GM19468 (cell line): ENCODE results near the gene RPS8.
"Not testable (repeated sequence)": the region's sequence is repeated elsewhere in the genome, so short reads cannot be mapped to it uniquely, and the experiment has no call there.

Source experiments
- ATAC-seq: cut with Tn5 transposase; IDR thresholded peaks from one replicate; pipeline ENCODE4 v1.9.1; 2021; ENCODE audit warnings: mild to moderate bottlenecking, moderate library complexity, moderate number of reproducible peaks; ENCODE audit not compliant: unreplicated experiment; ENCODE audit errors: extremely low read depth

RPS8 gene

DNA sequence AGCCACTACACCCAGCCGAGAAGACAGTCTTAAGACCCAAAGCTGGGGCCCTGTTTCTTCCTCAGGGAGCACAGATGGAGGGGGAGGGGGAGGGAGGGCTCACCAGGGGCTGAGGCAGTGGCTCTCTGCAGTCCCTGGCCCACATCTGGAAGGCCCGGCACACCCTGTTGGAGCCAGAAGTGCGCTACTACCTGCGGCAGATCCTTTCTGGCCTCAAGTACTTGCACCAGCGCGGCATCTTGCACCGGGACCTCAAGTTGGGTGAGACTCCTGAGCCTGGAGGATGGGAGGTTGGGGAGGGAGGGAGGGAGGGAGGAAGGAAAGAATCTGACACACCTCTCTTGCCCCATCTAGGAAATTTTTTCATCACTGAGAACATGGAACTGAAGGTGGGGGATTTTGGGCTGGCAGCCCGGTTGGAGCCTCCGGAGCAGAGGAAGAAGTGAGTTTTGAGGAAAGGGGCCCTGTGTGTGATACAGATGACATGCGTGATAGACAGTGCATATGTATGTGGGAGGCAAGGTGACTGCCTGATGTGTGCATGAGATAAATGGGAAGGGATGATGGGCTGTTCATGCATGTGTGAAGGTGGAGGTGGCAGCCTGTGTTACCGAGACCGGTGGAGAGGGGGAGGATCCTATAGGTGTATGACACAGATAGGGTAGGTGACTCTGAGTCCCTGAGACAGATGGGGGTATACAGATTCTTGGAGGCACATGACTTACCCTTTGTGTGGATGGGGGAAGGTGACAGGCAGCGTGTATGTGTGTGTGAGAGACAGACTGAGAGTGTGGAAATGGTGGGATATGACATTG, 26.4 kb downstream of the RPS8 start:
- no peak for ATAC-seq

DNA sequence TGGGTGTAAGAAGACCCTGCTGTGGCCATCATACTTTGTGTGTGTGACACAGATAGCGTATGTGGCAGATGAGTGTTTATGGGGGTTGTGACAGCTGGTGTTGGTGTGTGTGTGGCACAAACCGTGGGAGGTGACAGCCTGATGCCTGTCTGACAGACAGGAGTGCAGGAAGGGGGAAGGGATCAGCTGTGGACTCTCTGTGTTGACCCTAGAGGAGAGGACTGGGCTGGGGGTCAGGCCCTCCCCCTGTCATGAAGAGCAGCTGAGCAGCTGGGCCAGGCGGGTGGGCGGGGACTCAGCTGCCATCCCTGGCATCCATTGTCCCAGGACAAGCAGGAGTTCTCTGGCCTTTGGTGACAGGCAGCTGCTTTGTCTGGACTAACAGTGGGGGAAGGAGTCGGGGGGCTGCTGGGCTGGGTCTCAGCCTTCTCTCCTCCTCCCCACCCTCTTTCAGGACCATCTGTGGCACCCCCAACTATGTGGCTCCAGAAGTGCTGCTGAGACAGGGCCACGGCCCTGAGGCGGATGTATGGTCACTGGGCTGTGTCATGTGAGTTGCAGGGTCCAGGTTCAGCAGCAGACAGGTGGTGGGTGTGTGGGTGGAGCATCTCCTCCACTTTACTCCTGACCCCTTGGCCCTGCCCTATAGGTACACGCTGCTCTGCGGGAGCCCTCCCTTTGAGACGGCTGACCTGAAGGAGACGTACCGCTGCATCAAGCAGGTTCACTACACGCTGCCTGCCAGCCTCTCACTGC, 27.1 kb downstream of the RPS8 start:
- ATAC-seq: no peak

DNA sequence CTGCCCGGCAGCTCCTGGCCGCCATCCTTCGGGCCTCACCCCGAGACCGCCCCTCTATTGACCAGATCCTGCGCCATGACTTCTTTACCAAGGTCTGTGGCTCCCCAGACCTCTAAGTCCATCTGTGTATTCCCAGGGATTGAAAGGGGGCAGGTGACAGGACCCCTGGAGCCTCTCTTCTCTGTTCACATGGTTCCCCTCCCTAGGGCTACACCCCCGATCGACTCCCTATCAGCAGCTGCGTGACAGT, 27.6 kb downstream of the RPS8 start:
- ATAC-seq: no peak

DNA sequence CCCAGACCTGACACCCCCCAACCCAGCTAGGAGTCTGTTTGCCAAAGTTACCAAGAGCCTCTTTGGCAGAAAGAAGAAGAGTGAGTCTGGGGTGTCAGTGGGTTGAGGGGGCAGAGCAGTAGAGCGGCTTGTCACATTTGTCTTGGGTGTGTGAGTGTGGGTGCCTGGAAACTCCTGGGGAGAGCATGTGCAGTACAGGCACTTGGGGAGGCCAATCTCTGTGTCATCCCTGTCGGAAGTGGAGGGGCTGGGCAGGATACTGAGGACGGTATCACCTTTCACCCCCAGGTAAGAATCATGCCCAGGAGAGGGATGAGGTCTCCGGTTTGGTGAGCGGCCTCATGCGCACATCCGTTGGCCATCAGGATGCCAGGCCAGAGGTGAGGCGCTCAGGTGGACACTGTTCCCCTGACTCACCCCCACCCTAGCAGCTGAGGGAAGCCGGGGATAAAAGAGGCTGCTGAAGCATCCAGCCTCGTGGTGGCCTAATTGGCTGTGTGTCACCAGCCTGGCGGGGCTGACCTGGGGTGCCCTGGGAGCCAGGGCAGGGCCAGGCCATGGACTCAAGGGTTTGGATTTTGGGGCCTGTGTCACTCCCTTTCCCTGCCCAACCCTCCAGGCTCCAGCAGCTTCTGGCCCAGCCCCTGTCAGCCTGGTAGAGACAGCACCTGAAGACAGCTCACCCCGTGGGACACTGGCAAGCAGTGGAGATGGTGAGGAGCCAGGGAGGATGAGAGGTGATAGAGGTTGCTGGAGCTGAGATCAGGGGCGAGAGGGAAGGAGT, 28.2 kb downstream of the RPS8 start:
- no peak for ATAC-seq

DNA sequence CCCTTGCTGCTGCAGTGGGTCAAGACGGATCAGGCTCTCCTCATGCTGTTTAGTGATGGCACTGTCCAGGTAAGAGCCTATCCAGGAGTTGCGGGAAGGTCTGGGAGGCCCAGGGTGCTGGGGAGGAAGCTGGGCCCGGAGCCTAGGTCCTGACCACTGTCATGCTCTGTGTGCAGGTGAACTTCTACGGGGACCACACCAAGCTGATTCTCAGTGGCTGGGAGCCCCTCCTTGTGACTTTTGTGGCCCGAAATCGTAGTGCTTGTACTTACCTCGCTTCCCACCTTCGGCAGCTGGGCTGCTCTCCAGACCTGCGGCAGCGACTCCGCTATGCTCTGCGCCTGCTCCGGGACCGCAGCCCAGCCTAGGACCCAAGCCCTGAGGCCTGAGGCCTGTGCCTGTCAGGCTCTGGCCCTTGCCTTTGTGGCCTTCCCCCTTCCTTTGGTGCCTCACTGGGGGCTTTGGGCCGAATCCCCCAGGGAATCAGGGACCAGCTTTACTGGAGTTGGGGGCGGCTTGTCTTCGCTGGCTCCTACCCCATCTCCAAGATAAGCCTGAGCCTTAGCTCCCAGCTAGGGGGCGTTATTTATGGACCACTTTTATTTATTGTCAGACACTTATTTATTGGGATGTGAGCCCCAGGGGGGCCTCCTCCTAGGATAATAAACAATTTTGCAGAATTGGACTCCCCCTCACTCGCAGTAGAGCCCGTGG, 30.1 kb downstream of the RPS8 start:
- no peak for ATAC-seq

DNA sequence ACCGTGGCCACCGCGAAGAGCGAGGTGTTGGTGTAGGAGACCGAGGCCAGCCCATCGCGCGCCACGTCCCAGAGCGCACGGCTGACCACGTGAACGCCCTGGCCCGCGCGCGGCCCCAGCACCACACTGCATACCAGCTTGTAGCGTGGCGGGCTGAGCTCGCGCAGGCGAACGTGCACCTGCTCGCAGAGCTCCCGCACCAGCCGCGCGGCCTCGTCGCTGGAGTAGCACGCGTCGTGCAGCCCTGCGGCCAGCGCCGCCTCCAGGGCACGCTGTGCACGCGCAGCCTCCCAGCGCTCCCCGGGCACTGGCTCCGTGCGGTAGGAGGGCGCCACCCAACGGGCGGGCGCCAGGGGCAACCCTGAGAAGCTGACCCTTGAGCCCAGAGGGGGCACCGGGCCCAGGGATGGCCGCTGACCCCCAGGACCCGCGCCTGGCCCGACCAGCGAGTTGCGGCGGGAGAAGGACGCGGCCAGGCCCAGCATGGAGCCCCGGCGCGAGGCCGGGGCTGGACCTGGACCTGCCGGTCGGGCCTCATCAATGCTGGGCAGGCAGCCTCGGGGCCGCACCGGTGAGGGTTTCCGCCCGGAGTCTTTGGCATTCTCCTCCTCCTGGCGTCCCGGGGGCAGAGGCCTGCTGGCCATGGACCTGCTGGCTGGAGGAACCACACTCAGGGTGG, 30.8 kb downstream of the RPS8 start:
- ATAC-seq: no peak

DNA sequence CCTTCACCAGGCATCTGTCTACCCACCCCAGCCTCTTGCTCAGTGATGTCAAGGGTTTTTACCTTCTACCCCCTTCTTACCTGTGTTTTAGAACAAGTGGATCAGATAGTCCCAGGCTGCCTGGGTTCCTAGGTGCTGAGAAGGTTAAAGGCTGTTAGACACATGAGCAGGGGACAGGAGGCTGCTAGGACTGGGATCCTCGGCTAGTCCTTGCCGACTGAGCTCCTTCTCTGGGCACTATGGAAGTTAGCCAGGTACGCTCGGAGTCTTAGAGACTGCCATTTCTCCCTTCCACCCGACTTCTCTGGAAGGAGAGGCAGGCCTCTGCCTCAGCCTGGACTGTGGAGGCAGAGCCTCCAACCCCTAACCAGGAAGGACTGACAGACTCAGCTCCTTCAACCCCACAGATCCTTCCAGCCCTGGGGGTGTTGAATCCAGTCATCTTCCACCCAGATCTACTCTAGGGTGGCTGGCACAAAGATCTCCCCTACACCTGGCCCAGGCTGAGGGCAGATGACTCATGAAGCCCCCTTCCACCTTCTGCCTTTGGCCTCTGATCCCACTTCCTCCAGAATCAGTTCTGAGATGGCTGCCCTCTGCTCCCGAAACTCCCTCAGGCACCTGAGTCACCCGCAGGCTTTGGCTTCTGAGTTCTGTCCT, 31.5 kb downstream of the RPS8 start, which contains the start of gene DYNLT4:
Gene DYNLT4 (minus strand): TSS at position 648 of the 660 bp plus-strand sequence. CDS start 683 bp downstream, outside the sequence.
- ATAC-seq: no peak

DNA sequence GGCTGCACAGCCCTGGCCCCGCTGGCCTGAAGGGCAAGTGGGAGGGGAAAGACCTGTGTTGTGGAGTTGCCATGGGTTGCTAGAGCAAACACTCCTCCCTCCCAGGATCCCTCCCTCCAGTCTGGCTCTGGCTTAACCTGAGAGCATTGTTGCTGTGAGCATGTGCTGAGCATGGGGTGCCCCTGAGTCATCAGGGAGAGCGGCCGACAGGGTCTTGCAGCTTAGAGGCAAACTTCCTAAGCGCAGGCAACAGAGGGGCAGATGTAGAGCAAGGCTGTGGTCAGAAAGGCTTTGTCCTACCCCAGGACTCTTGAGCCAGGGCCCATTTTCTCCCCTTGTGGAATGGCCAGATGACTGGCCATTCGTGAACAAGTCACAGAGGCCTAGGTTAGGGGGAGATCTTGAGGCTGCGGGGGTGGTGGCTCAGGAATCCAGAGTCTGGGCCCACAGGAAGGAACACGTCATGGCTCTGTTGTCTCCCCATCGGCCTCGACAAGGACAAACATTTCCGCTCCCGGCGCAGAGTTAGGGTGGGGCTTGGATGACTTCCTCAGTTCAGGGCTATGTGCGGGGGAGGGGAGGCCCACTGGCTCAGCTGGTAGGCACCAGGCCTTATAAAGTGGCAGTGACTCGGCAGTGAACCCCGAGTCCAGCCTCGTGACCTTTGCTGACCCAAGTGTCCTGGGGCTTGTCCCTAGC, 32.2 kb downstream of the RPS8 start:
- ATAC-seq: no peak

DNA sequence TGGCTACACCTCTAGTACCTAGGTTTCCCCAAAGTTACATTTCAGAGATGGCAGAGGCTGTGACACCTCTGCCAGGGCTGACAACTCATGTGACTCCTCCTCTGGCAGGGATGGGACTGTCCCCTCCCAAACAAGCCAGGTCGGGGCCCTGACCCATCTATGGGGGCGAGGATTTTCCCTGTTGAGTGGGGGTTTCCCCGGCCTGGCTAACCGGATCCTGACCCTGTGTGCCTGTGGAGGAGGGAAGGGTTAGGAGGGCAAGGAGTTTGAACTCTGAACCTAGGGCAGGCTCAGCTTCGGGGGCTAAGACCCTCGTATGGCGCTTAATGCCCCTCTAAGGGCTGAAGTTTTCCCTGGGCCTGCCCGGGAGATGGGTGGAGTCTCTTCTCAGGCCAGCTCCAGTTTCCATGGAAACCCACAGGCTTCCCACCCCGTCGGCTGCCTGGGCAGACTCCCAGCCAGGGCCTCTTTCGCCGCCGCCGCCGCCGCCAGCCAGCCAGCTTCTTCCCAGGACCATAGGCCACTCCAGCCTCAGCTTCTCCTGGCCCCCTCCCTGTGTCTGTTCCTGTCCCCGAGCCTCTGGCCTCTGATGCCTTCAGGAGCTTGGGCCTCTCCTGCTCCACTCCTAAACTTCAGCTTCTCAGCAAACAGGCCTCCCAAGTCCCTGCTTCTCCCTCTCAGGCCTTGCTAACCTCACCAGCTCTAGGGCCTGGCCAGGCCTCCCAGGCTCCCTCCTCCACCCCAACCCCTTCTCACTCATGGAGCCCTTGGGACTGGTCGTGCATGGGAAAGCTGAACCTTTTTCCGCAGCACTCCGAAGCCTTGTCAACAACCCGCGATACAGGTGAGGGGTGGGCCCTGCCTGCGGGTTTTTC, 33.0 kb downstream of the RPS8 start, which contains the start of gene BTBD19:
Gene BTBD19 (plus strand): TSS at position 461 of the 875 bp plus-strand sequence. CDS start 298 bp downstream, at position 759.
- no peak for ATAC-seq

DNA sequence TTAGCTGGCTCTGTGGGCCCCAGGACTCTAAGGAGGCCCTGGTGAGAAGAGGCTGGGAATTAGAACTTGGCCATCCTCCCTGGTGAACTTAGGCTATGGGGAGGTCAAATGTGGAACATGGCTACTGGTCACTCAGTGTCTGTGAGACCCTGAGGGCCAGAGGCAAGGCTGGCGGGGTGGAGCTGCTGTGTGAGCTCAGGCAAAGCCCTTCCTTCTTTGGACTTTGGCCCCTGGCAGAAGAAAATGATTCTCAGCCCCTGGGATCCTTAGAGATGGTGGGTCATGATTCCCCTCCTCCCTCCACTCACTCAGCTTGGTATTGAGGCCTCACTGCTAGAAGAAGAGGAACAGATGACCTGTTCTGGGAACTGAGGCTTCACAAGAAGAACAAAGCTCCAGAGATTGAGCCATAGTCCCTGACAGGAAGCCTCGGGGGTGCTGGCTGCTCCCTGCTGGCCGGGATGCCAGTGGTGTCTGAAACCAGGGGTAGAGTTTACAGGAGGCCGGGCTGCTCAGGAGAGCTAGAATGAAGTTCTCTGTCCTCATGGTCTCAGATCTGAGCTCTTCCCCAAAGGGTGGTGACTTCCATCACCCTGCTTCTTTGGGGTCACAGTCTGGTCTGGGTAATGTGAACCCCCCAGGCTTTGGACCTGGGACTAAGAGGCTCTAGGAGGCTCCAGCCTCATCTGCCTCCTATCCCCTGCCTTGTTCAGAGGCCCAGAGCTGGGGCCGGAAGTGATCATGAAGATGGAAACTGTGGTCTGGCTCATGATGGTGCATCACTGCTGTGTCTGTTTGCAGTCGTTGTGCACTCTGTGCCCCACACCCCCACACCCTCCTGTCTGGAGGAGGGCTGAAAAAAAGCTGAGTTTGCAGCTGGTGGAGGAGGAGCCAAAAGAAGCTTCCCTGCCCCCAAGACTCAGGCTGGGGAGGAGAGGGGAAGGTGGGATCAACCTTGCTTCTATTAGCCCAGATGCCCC, 33.9 kb downstream of the RPS8 start:
- ATAC-seq: no peak

DNA sequence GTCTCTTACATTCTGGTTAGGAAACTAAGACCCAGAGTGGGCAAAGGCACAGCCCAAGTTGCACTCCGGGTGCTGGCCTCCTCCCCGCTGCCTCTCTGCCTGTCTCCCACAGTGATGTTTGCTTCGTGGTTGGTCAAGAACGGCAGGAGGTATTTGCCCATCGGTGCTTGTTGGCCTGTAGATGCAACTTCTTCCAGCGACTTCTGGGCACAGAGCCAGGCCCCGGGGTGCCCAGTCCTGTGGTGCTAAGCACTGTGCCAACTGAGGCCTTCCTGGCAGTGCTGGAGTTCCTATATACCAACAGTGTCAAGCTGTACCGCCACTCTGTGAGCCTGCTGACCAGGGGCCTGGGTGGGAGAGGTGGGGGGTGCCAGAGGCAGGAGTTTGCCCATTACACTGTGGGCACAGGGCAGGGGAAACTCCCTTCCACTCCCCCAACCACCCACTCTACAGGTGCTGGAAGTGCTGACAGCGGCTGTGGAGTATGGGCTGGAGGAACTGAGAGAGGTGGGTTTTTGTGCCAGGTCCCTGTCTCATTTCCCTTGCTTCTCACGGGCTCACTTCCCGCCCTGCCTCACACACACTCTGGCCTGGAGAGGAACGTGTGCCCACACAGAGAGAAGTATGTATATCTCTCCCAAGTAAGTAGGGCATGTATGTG, 34.9 kb downstream of the RPS8 start:
- ATAC-seq: no peak

DNA sequence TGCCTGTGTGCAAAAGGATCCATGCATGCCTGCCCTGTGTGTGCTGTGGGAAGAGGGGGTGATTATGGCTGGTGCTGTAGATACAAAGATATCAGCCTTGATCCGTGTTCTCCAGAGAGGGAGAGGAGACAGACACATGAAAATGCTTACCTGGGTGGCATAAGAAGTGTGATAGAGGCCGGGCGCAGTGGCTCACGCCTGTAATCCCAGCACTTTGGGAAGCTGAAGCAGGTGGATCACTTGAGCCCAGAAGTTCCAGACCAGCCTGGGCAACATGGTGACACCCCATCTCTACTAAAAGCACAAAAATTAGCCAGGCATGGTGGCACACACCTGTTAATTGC, 35.4 kb downstream of the RPS8 start:
- ATAC-seq: not testable (repeated sequence)

DNA sequence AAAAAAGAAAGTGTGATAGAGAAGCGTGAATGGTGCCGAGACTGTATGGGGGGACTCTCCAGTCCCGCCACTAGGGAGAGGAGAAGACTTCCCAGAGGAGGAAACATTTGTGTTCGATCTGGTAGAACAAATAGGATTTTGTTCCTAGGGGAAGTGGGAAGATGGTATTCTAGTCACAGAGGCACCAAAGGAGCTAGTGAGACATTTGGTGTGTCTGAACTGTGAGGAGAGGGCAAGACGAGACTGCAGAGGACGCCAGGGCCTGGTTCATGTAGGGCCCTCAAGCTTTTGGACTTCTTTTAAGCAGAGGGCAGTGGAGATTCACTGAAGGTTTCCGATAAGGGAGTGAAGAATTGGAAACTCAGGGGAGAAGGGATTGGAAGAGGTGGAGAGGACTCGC, 35.9 kb downstream of the RPS8 start:
- ATAC-seq: no peak

DNA sequence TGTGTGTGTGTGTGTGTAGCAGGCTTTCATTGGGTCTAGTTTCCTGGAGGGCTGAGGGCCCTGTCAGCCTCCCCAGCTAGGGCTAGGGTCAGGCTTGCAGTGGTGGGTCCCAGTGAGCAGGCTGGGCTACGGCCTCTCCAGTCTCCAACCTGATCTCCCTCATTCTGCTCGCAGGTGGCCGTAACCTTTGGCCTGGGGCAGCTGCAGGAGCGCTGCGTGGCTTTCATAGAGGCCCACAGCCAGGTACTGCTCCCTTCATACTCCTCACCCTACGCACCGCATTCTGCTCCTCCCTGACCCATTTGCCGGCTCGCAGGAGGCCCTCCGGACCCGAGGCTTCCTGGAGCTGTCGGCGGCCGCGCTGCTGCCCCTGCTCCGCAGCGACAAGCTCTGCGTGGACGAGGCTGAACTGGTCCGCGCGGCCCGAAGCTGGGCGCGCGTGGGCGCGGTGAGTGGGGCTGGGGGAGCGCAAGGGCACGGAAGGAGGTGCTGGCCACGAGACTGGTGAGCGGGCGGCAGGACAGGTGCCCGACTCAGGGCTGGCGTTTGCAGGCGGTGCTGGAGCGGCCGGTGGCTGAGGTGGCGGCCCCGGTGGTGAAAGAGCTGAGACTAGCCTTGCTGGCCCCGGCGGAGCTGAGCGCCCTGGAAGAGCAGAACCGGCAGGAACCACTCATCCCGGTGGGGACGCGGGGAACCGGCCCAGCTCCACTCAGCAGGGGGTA, 37.6 kb downstream of the RPS8 start:
- ATAC-seq: no peak

DNA sequence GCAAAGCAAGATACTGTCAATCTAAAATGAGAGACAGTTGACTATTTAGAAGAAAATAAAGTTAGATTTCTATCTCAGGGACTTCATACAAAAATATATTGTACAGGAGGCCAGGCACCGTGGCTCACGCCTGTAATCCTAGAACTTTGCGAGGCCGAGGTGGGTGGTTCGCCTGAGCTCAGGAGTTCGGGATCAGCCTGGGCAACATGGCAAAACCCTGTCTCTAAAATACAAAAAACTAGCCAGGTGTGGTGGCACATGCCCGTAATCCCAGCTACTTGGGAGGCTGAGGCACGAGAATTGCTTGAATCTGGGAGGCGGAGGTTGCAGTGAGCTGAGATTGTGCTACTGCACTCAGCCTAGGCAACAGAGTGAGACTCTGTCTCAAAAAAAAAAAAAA, 40.6 kb downstream of the RPS8 start:
- not testable (repeated sequence) for ATAC-seq
